HepG2 (cell line): ENCODE results near the gene LRRC8C. TPM values are rescaled to one million over a fixed set of nuclear protein-coding genes. Genes with fewer than 3 reads are reported as not detected.

ENCODE experiments used
- ATAC-seq: fragments of 200-7000 bp; cut with Tn5 transposase; 3 replicates; pipeline ENCODE4 v1.9.1; 2020; ENCODE audit warnings: mild to moderate bottlenecking, moderate library complexity
- BruUV-seq: library from RNA; stranded (reverse); fragments of 400-500 nt; replicated peaks from 2 replicates; lab custom pipeline; 2021; lab: Mats Ljungman, UMichigan
- CTCF ChIA-PET: fragments of 300-600 bp; formaldehyde crosslinking; extraction: SDS; loops from one replicate; lab custom pipeline; 2021; ENCODE audit warnings: low total read pairs, inconsistent platforms, low intra/inter-chr PET ratio; lab: Yijun Ruan, JAX
- POLR2A ChIA-PET: fragments of 350-600 bp; sonication (Branson Sonifier 250); formaldehyde crosslinking; loops from one replicate; lab custom pipeline; 2020; ENCODE audit warnings: antibody characterized with exemption, inconsistent platforms; lab: Yijun Ruan, JAX
- DNase-seq: peaks from one replicate; pipeline ENCODE4 v3.0.0-alpha.2; 2015; ENCODE audit warnings: low spot score
- FAIRE-seq: peaks from 3 replicates; lab custom pipeline; 2011; peaks lifted over from hg19 to GRCh38; lab: Jason Lieb, UNC
- H2AFZ ChIP-seq: one replicate; pipeline ENCODE4 v1.6.1; 2011; ENCODE audit warnings: low read length, inconsistent platforms
- H3K27ac ChIP-seq: fragments of 300-600 bp; 3 replicates; pipeline ENCODE4 v1.8.0; 2011; ENCODE audit warnings: mixed run types, mild to moderate bottlenecking, mixed read lengths, low read length, inconsistent platforms; ENCODE audit not compliant: insufficient read depth; ENCODE audit errors: extremely low read length
- H3K27me3 ChIP-seq, 2 experiments: fragments of 200-600 bp in 1 of 2; 2 replicates in 1 of 2; 3 replicates in 1 of 2; pipeline versions ENCODE4 v1.6.0 to v1.8.0; 2011; ENCODE audit warnings: low read length in 2 of 2, mild to moderate bottlenecking in 2 of 2, moderate library complexity in 2 of 2, inconsistent platforms in 1 of 2; ENCODE audit not compliant: insufficient read depth in 2 of 2, control insufficient read depth in 1 of 2
- H3K36me3 ChIP-seq, 2 experiments: fragments of 200-600 bp in 1 of 2; replicated peaks in 1 of 2; 2 replicates in 1 of 2; 3 replicates in 1 of 2; pipeline versions ENCODE4 v1.5.1 to v1.8.0; 2011; ENCODE audit warnings: low read length in 2 of 2, inconsistent platforms in 1 of 2; ENCODE audit not compliant: insufficient read depth in 2 of 2, control insufficient read depth in 1 of 2
- H3K4me1 ChIP-seq: 2 replicates; pipeline ENCODE4 v1.5.1; 2012; ENCODE audit warnings: low read length, inconsistent platforms; ENCODE audit not compliant: insufficient read depth
- H3K4me2 ChIP-seq: 2 replicates; pipeline ENCODE4 v1.6.0; 2011; ENCODE audit warnings: low read depth, low read length, inconsistent platforms
- H3K4me3 ChIP-seq, 3 experiments: fragments of 200-600 bp in 1 of 3; sonication (generic), shearing (Covaris generic) in 1 of 3; replicated peaks in 1 of 3; 2 replicates each; pipeline ENCODE4 v1.5.1; 2011 to 2016; ENCODE audit warnings: low read length in 3 of 3, inconsistent platforms in 2 of 3, low read depth in 2 of 3, mild to moderate bottlenecking in 2 of 3, control low read depth in 1 of 3, mixed read lengths in 1 of 3; ENCODE audit not compliant: insufficient read depth in 1 of 3
- H3K79me2 ChIP-seq: one replicate; pipeline ENCODE4 v1.6.1; 2011; ENCODE audit warnings: low read length, inconsistent platforms; ENCODE audit not compliant: insufficient read depth
- H3K9ac ChIP-seq: 2 replicates; pipeline ENCODE4 v1.6.0; 2011; ENCODE audit warnings: mild to moderate bottlenecking, low read depth, low read length, inconsistent platforms; ENCODE audit not compliant: insufficient read depth
- H3K9me3 ChIP-seq: 2 replicates; pipeline ENCODE4 v1.5.1; 2012; ENCODE audit warnings: mild to moderate bottlenecking, low read length
- H4K20me1 ChIP-seq: 2 replicates; pipeline ENCODE4 v1.6.0; 2011; ENCODE audit warnings: inconsistent platforms, mild to moderate bottlenecking, low read length, moderate library complexity; ENCODE audit not compliant: insufficient read depth
- ARID2 ChIP-seq: sonication (generic); formaldehyde crosslinking; IDR thresholded peaks from 2 replicates; pipeline ENCODE4 v1.8.1; 2022; ENCODE audit warnings: mild to moderate bottlenecking, missing genetic modification reagents, borderline replicate concordance
- BCL6 ChIP-seq: IDR thresholded peaks from 2 replicates; pipeline ENCODE4 v1.6.1; 2016; ENCODE audit warnings: missing genetic modification reagents, missing compliant biosample characterization
- CHD4 ChIP-seq: fragments of 200-600 bp; sonication (generic); IDR thresholded peaks from 2 replicates; pipeline ENCODE4 v1.7.0; 2017; ENCODE audit warnings: mild to moderate bottlenecking, low read length, borderline replicate concordance
- EP300 ChIP-seq, 3 experiments: sonication (generic) in 1 of 3; formaldehyde crosslinking in 1 of 3; IDR thresholded peaks; 2 replicates each; pipeline versions ENCODE4 v1.5.1 to v1.6.1; 2011 to 2020; ENCODE audit warnings: low read depth in 2 of 3, low read length in 2 of 3, borderline replicate concordance in 1 of 3, improper control_type of control experiment in 1 of 3, mild to moderate bottlenecking in 1 of 3, missing genetic modification reagents in 1 of 3, moderate library complexity in 1 of 3
- MIXL1 ChIP-seq: IDR thresholded peaks from 2 replicates; pipeline ENCODE4 v1.6.1; 2016
- NR2F1 ChIP-seq, 2 experiments: fragments of 450-650 bp in 1 of 2; formaldehyde crosslinking in 1 of 2; IDR thresholded peaks; 2 replicates each; pipeline versions ENCODE4 v1.5.0 to v1.6.1; 2016 to 2020; ENCODE audit warnings: mild to moderate bottlenecking in 1 of 2, missing compliant biosample characterization in 1 of 2, missing genetic modification reagents in 1 of 2, moderate library complexity in 1 of 2
- NR2F2 ChIP-seq: IDR thresholded peaks from 2 replicates; pipeline ENCODE4 v1.6.1; 2012; ENCODE audit warnings: low read depth, inconsistent platforms, borderline replicate concordance
- SNAI1 ChIP-seq: sonication (generic); formaldehyde crosslinking; IDR thresholded peaks from 2 replicates; pipeline ENCODE4 v1.5.0; 2020; ENCODE audit warnings: mild to moderate bottlenecking, missing genetic modification reagents, borderline replicate concordance
- TBX3 ChIP-seq: fragments of 450-650 bp; IDR thresholded peaks from 2 replicates; pipeline ENCODE4 v1.6.1; 2017; ENCODE audit warnings: antibody characterized with exemption, mild to moderate bottlenecking, inconsistent platforms, borderline replicate concordance
- ZBTB38 ChIP-seq: sonication (generic); formaldehyde crosslinking; IDR thresholded peaks from 2 replicates; pipeline ENCODE4 v1.5.1; 2020; ENCODE audit warnings: mild to moderate bottlenecking, missing genetic modification reagents
- ZNF34 ChIP-seq: sonication (generic); formaldehyde crosslinking; IDR thresholded peaks from 2 replicates; pipeline ENCODE4 v1.4.0; 2020; ENCODE audit warnings: mild to moderate bottlenecking, missing genetic modification reagents, borderline replicate concordance
- WGBS: methylation state at CpG from one replicate; pipeline ENCODE4 v1.1.6; 2017; ENCODE audit warnings: low lambda C conversion rate; 5-methylcytosine and 5-hydroxymethylcytosine counted together
- in situ Hi-C: cut with HindIII; loops from 2 replicates; pipeline ENCODE4 v1.10.0; 2017; ENCODE audit warnings: low pct_unique_long_range_greater_than_20kb; ENCODE audit not compliant: extremely low pct_ligation_motif_present
- intact Hi-C: fragments of 100-400 bp; cut with micrococcal nuclease; formaldehyde crosslinking; loops from one replicate; pipeline ENCODE4 v1.10.0; 2022; ENCODE audit not compliant: unreplicated experiment
- polyA plus RNA-seq, 8 experiments: library from polyadenylated mRNA; depleted of rRNA in 3 of 8; stranded (reverse) in 7 of 8; unstranded in 1 of 8; fragments of >200 nt; fragmentation: Illumina TruSeq in 4 of 8; extraction: Trizol in 4 of 8; gene quantifications; 2 replicates each; pipeline versions ENCODE4 v1.2.1 to v1.2.3, GENCODE V29; 2011 to 2016; ENCODE audit warnings: low read depth in 4 of 8, missing spikeins in 1 of 8, mixed read lengths in 1 of 8; ENCODE audit not compliant: insufficient read depth in 1 of 8
- small RNA-seq, 3 experiments: library from RNA; depleted of rRNA; stranded (forward); fragments of <200 nt; gene quantifications; one replicate each; pipeline ENCODE3, GENCODE V24; 2012; ENCODE audit warnings: low read depth in 2 of 3, low replicate concordance in 1 of 3; ENCODE audit not compliant: insufficient read length in 3 of 3, insufficient read depth in 2 of 3
- total RNA-seq, 5 experiments: library from RNA; depleted of rRNA; stranded (reverse); fragments of >200 nt; fragmentation: Illumina TruSeq; extraction: Trizol; gene quantifications; 2 replicates each; pipeline ENCODE4 v1.2.3, GENCODE V29; 2016; ENCODE audit warnings: low read depth in 1 of 5

Gene LRRC8C
- total and polyA plus RNA-seq, 2 of the 13 experiments (the other 11 are each of a cell fraction or from before 2014, with no cell fraction given), result 0.22 to 0.32 TPM

GRCh38 chr1:89767618-89768017 lies 134.7 kb downstream of the LRRC8C start:
- Histone ChIP-seq H3K27me3 (peaks cover 5 to 30% of the 10 kb centered on the region in 2 experiments; a peak in 4 of 5 replicates), H3K9me3 (no peaks in the 10 kb centered on the region), H3K36me3 (no peaks in the 10 kb centered on the region), H3K4me2 (no peak overlapping the region), H3K4me1 (peaks cover 8% of the 10 kb centered on the region), H3K79me2 (no peaks in the 10 kb centered on the region), H4K20me1 (no peaks in the 10 kb centered on the region), H3K9ac (no peak overlapping the region), H3K4me3 (no peak overlapping the region), H3K27ac (no peak overlapping the region), H2AFZ (no peak overlapping the region)
- TF ChIP-seq BCL6 (CRISPR knock-in tag) (no peak), NR2F1 (CRISPR knock-in tag; IDR thresholded peaks at IDR 0.05) (no peak), MIXL1 (CRISPR knock-in tag) (no peak), SNAI1 (CRISPR knock-in tag) (no peak), ARID2 (no peak), TBX3 (no peak), ZNF34 (CRISPR knock-in tag) (no peak), EP300 (IDR thresholded peaks at IDR 0.05; ENCODE audit: low read depth in 2 of 2, low read length in 2 of 2) (no peak), EP300 (CRISPR knock-in tag; IDR thresholded peaks at IDR 0.05; ENCODE audit: borderline replicate concordance) (no peak), ZBTB38 (no peak), CHD4 (no peak), NR2F2 (no peak)
- CTCF ChIA-PET, result no interaction called here
- POLR2A ChIA-PET, result no interaction called here
- FAIRE-seq (no peak), DNase-seq (no peak), ATAC-seq (no peak)
- intact Hi-C loops, result no loop called here
- no TSS peak for BruUV-seq
- in situ Hi-C loops, result no loop called here
- WGBS, result 97% methylated on average over 1 of the region's 1 CpG

Small RNAs within 50 kb of the gene (small RNA-seq; reads per million reads assigned to genes)
- 0 reads per million in 3 experiments for gene AC093423.1

Other genes starting within 250 kb of the LRRC8C start
- 7.6 and 9.2 TPM in 2 replicates for gene LRRC8B, start 108.3 kb upstream of the LRRC8C start, total RNA-seq (2016; rRNA removed; fragmentation: Illumina TruSeq; extraction: Trizol)
- 4.9 TPM in 2 replicates for gene LRRC8B, start 108.3 kb upstream of the LRRC8C start, polyA plus RNA-seq (2011; rRNA removed)
- gene LRRC8D, start 187.9 kb downstream of the LRRC8C start, total RNA-seq (2016; rRNA removed; fragmentation: Illumina TruSeq; extraction: Trizol), result 44.6 and 45.5 TPM in 2 replicates
- gene LRRC8D, start 187.9 kb downstream of the LRRC8C start, polyA plus RNA-seq (2011; rRNA removed), result 29.9 and 30.0 TPM in 2 replicates